Raji (cell line): ENCODE data around the gene TLN1.

Experiments used
- POLR2A ChIP-seq: IDR thresholded peaks from 2 replicates; pipeline ENCODE4 v1.6.1; 2011; ENCODE audit warnings: low read depth, low read length, control low read depth; ENCODE audit not compliant: insufficient read depth

The TLN1 gene

GRCh38 chr9:35690614-35691333 is 41.2 kb downstream of the TLN1 start:
- no peak for TF ChIP-seq POLR2A

GRCh38 chr9:35690294-35690613 is 41.7 kb downstream of the TLN1 start:
- no peak for TF ChIP-seq POLR2A

- no peak for TF ChIP-seq POLR2A
Observed at GRCh38 chr9:35689542-35690293, 42.3 kb downstream of the TLN1 start, which contains the start of gene TPM2. Gene TPM2, minus strand, starts transcription at chr9:35689925. Its CDS starts 108 bp downstream, at chr9:35689817.

DNA sequence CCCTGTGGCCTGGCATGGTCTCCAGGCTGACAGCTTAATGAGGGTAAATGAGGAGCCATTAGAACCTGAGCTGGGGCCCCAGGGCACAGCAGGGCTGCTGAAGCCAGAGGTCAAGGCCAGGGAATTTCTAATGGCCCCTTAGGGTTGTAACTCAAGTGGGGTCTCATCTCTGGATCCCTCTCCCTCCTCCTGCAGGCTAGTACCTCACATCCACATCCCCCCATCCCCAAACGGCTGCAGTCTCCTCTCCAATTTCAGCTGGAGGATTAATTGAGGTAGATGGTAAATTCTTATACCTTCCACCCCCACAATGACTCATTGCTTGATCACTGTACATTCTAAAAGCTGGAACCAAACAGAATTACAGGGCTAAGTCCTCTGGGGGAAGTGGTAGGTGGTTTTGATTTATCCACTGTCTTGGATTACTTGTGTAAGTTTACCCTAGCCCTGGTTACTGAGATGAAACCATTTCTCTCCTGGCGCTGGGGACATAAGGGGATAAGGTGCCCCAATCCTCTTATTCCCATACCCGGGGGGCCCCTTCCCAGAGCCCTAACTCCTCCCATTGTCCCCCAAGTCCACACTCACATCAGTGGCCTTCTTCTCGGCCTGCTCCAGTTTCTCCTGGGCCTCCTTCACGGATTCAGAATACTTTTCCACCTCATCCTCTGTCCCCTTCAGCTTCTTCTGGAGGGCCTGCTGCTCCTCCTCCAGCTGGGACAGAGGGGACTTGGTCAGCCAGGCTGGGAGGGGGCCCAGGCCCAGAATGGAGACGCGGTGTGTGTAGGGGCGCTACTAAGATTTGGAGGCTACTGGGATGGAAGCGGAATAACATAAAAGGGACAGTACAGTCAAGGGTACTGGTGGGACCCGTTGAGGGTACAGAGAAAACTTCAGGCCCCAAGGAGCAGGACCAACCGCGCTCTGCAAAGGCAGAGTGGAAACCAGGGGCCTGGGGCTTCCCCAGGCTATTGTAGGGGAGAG is 43.1 kb downstream of the TLN1 start:
- TF ChIP-seq POLR2A: no peak

DNA sequence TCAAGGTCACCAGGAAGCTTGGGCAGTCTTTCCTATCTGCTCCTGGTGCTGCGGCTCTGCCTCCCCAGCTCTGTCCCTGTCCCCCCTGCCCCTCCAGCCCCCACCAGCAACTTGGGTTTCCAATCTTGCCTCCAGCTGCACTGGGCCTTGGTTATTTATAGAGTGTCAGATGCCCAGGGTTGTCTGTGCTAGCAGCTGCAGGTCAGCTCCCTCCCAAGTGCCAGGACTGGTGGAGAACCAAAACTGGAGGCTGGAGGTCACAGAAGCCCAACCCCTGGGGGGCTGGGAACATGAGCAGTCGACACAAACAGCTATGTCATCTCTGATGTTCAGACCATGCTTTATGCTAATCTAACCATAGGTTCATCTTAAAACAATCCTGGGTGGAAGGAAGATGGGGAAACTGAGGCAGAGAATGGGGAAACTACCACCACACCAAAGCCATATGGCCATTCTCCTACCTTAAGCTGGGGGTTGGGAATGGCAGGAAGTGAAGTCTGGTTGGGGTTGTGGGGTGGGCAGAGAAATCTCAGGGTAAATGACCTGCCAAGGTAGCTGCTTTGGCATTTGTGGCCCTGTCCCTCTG is 43.9 kb downstream of the TLN1 start:
- no peak for TF ChIP-seq POLR2A

DNA sequence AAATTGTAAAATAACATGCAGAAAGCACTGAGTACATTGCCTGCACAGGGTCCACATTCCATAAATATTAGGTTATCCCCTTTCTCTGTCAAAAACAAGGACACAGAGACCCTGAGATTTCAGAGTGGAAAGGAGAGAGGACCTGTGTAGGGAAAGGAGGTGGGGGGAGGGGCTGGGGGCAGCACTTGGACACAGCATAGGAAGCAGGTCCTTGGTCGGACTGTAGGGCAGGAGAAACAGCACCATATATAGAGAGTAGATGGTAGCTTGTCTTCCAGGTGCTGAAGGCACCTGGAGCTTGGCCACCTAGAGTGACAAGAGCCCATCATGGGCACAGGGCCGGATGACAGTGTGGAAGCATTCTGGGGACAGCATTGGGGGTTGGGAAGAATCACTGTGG is 44.7 kb downstream of the TLN1 start:
- no peak for TF ChIP-seq POLR2A

GRCh38 chr9:35686222-35687203 is 45.5 kb downstream of the TLN1 start:
- no peak for TF ChIP-seq POLR2A

- no peak for TF ChIP-seq POLR2A
Observed at GRCh38 chr9:35685506-35685905, 46.5 kb downstream of the TLN1 start.

DNA sequence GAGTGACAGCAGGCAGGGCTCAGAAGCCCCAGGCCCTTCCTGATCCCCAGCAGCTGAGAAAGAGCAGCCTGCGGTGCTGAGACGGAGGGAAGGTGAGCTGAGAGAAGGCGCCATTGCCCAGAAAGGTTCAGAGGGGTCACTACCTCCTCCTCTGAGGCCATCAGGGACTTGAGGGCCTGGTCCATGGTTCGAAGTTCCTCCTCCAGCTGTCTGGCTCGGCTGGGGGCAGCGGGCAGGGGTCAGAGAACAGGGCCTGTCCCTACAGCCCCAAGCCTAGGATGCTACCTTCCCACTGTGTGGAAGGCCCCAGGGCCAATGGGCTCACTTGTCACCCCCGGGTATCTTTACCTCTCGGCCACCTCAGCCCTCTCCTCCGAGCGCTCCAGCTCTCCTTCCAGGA is 47.1 kb downstream of the TLN1 start:
- TF ChIP-seq POLR2A: no peak

DNA sequence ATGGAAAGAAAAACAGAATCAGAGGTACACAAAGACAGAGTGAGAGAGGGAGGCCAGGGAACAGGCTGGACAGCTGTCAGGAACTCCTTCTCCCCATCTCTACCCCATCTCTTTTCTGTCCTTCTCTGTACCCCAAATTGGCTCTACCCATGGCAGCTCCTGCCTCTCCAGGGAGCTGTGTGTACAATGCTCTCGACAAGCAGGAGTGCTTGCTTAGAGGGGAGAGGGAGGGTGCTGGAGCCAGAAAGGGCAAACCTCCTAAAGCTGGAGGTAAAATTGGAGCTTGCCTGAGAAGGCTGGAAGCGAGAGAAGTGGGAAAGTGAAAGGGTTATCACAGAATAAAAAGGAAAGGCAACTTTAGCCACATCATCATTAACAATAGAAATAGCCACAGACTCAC is 48.7 kb downstream of the TLN1 start:
- no peak for TF ChIP-seq POLR2A

GRCh38 chr9:35682520-35683315 is 49.3 kb downstream of the TLN1 start:
- TF ChIP-seq POLR2A: no peak

DNA sequence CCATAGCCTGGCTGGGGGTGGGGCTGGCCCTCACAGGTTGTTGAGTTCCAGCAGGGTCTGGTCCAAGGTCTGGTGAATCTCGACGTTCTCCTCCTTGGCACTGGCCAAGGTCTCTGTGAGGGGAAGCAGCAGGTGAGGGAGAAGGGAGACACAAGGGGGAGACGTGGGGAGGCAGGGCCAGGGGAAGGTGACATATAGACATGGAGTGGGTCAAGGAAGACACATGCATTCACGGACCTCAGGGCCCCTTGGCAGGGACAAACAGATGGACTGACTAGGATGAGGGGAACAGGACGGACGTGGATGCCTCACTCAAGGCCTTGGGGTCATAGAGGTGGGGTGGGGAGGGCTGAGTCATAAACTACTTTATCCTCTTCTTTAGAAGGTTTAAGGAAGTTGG is 49.9 kb downstream of the TLN1 start:
- TF ChIP-seq POLR2A: no peak

DNA sequence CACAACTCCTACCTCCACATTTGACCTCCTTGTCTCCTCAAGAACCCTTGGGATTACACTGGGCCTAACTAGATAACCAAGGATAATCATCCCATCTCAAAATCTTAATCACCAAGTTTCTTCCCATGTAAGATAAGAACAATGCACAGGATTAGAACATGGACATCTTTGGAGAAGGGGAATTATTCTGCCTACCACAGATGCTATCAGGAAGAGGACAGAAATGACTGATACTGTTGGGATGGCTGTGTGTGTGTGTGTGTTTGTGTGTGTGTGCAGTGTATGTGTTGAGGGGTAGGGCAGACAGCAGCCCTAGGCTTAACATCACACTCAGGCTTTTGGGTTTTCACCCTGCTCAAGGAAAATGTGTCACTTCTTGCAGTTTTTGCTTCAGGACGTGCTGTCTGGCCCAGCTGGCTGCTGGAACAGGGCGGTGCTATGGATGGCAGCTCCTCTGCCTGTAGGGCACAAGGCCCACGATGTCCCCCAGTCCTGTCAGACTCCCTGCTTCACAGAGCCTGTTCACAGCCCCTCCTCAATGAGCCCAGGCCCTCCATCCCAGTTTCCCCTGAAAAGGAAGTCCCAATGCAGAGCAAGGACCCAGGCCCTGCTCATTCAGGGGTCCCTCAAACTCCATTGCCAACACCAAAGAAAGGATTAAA is 50.5 kb downstream of the TLN1 start:
- TF ChIP-seq POLR2A: no peak
